ENCODE data around the gene ITGAE. TPM values are rescaled to one million over a fixed set of nuclear protein-coding genes. Genes with fewer than 3 reads are reported as not detected.

The ITGAE gene
- total RNA-seq, 1 donor: 23.1 TPM

GRCh38 chr17:3763777-3764170 lies 37.2 kb downstream of the ITGAE start:
- Histone ChIP-seq H3K27me3 (ENCODE audit: insufficient read depth, low read length) (no peaks in the 10 kb centered on the region), H3K4me1 (ENCODE audit: insufficient read depth, low read length) (peaks cover 46% of the 10 kb centered on the region), H3K4me3 (ENCODE audit: low read length) (peak overlapping the region; percentile 23)

GRCh38 chr17:3762922-3763776 lies 37.8 kb downstream of the ITGAE start:
- Histone ChIP-seq H3K4me3 (ENCODE audit: low read length) (peak overlapping the region; percentile 23), H3K9me3 (ENCODE audit: low read depth, low read length) (no peaks in the 10 kb centered on the region), H3K27me3 (ENCODE audit: insufficient read depth, low read length) (no peaks in the 10 kb centered on the region), H3K4me1 (ENCODE audit: insufficient read depth, low read length) (peaks cover 45% of the 10 kb centered on the region)

More at GRCh38 chr17:3763777-3764170, 37.2 kb downstream of the ITGAE start:
- H3K9me3 ChIP-seq (ENCODE audit: low read depth, low read length): no peaks in the 10 kb centered on the region

GRCh38 chr17:3761918-3762380 lies 39.0 kb downstream of the ITGAE start:
- Histone ChIP-seq H3K4me3 (ENCODE audit: low read length) (no peak overlapping the region), H3K4me1 (ENCODE audit: insufficient read depth, low read length) (peaks cover 37% of the 10 kb centered on the region), H3K9me3 (ENCODE audit: low read depth, low read length) (no peaks in the 10 kb centered on the region), H3K27me3 (ENCODE audit: insufficient read depth, low read length) (no peaks in the 10 kb centered on the region)

- Histone ChIP-seq H3K4me3 (ENCODE audit: low read length) (no peak overlapping the region), H3K4me1 (ENCODE audit: insufficient read depth, low read length) (peaks cover 33% of the 10 kb centered on the region), H3K27me3 (ENCODE audit: insufficient read depth, low read length) (no peaks in the 10 kb centered on the region), H3K9me3 (ENCODE audit: low read depth, low read length) (no peaks in the 10 kb centered on the region)
Observed at GRCh38 chr17:3761036-3761917, 39.7 kb downstream of the ITGAE start.

- Histone ChIP-seq H3K27me3 (ENCODE audit: insufficient read depth, low read length) (no peaks in the 10 kb centered on the region), H3K4me3 (ENCODE audit: low read length) (no peak overlapping the region), H3K4me1 (ENCODE audit: insufficient read depth, low read length) (peaks cover 29% of the 10 kb centered on the region)
Observed at GRCh38 chr17:3759597-3760216, 41.3 kb downstream of the ITGAE start.

GRCh38 chr17:3755335-3756030 lies 45.5 kb downstream of the ITGAE start:
- H3K27me3 ChIP-seq (ENCODE audit: insufficient read depth, low read length): no peaks in the 10 kb centered on the region
- H3K4me3 ChIP-seq (ENCODE audit: low read length): no peak overlapping the region
- peaks cover 23% of the 10 kb centered on the region for H3K4me1 ChIP-seq (ENCODE audit: insufficient read depth, low read length)
- H3K9me3 ChIP-seq (ENCODE audit: low read depth, low read length): no peaks in the 10 kb centered on the region

More at GRCh38 chr17:3759597-3760216, 41.3 kb downstream of the ITGAE start:
- no peaks in the 10 kb centered on the region for H3K9me3 ChIP-seq (ENCODE audit: low read depth, low read length)

GRCh38 chr17:3754458-3755334 lies 46.3 kb downstream of the ITGAE start:
- H3K27me3 ChIP-seq (ENCODE audit: insufficient read depth, low read length): no peaks in the 10 kb centered on the region
- no peaks in the 10 kb centered on the region for H3K9me3 ChIP-seq (ENCODE audit: low read depth, low read length)
- H3K4me3 ChIP-seq (ENCODE audit: low read length): no peak overlapping the region
- H3K4me1 ChIP-seq (ENCODE audit: insufficient read depth, low read length): peaks cover 31% of the 10 kb centered on the region

- H3K27me3 ChIP-seq (ENCODE audit: insufficient read depth, low read length): no peaks in the 10 kb centered on the region
- peaks cover 31% of the 10 kb centered on the region for H3K4me1 ChIP-seq (ENCODE audit: insufficient read depth, low read length)
- no peaks in the 10 kb centered on the region for H3K9me3 ChIP-seq (ENCODE audit: low read depth, low read length)
- H3K4me3 ChIP-seq (ENCODE audit: low read length): no peak overlapping the region
Observed at GRCh38 chr17:3754066-3754457, 46.9 kb downstream of the ITGAE start.

- H3K9me3 ChIP-seq (ENCODE audit: low read depth, low read length): no peaks in the 10 kb centered on the region
- H3K4me3 ChIP-seq (ENCODE audit: low read length): no peak overlapping the region
- H3K4me1 ChIP-seq (ENCODE audit: insufficient read depth, low read length): peaks cover 31% of the 10 kb centered on the region
- H3K27me3 ChIP-seq (ENCODE audit: insufficient read depth, low read length): no peaks in the 10 kb centered on the region
Observed at GRCh38 chr17:3753624-3754023, 47.4 kb downstream of the ITGAE start.

GRCh38 chr17:3751836-3752235 lies 49.2 kb downstream of the ITGAE start:
- Histone ChIP-seq H3K4me1 (ENCODE audit: insufficient read depth, low read length) (peaks cover 31% of the 10 kb centered on the region), H3K9me3 (ENCODE audit: low read depth, low read length) (no peaks in the 10 kb centered on the region), H3K27me3 (ENCODE audit: insufficient read depth, low read length) (no peaks in the 10 kb centered on the region), H3K4me3 (ENCODE audit: low read length) (no peak overlapping the region)

- H3K9me3 ChIP-seq (ENCODE audit: low read depth, low read length): no peaks in the 10 kb centered on the region
- peaks cover 30% of the 10 kb centered on the region for H3K4me1 ChIP-seq (ENCODE audit: insufficient read depth, low read length)
- H3K27me3 ChIP-seq (ENCODE audit: insufficient read depth, low read length): no peaks in the 10 kb centered on the region
- H3K4me3 ChIP-seq (ENCODE audit: low read length): no peak overlapping the region
Observed at GRCh38 chr17:3750926-3751325, 50.1 kb downstream of the ITGAE start.

GRCh38 chr17:3750296-3750695 lies 50.7 kb downstream of the ITGAE start:
- H3K4me1 ChIP-seq (ENCODE audit: insufficient read depth, low read length): peaks cover 24% of the 10 kb centered on the region

GRCh38 chr17:3748576-3748975 lies 52.4 kb downstream of the ITGAE start:
- H3K27me3 ChIP-seq (ENCODE audit: insufficient read depth, low read length): no peaks in the 10 kb centered on the region
- no peaks in the 10 kb centered on the region for H3K9me3 ChIP-seq (ENCODE audit: low read depth, low read length)
- H3K4me3 ChIP-seq (ENCODE audit: low read length): no peak overlapping the region
- H3K4me1 ChIP-seq (ENCODE audit: insufficient read depth, low read length): peaks cover 21% of the 10 kb centered on the region

More at GRCh38 chr17:3750296-3750695, 50.7 kb downstream of the ITGAE start:
- no peak overlapping the region for H3K4me3 ChIP-seq (ENCODE audit: low read length)
- no peaks in the 10 kb centered on the region for H3K9me3 ChIP-seq (ENCODE audit: low read depth, low read length)
- no peaks in the 10 kb centered on the region for H3K27me3 ChIP-seq (ENCODE audit: insufficient read depth, low read length)
